Cardiac fibroblast (primary cell): Measurements from ENCODE around the gene HRK.

ENCODE experiments used
- DNase-seq, 2 donors: peaks; one replicate each; pipeline versions ENCODE4 v3.0.0 to v3.0.0-alpha.2; 2010; ENCODE audit warnings: low read depth in 2 of 2
- H3K4me3 ChIP-seq, 2 donors: replicated peaks in 1 of 2; 1 replicate in 1 of 2; 2 replicates in 1 of 2; pipeline ENCODE4 v1.5.1; 2011; ENCODE audit warnings: low read depth in 2 of 2, low read length in 2 of 2, mild to moderate bottlenecking in 2 of 2, moderate library complexity in 1 of 2
- CTCF ChIP-seq: IDR thresholded peaks from one replicate; pipeline ENCODE4 v1.5.1; 2011; ENCODE audit warnings: low read depth, mild to moderate bottlenecking, low read length, inconsistent platforms

Gene HRK

GRCh38 chr12:116916122-116916521 is 34.9 kb upstream of the HRK start:
- TF ChIP-seq CTCF, result no peak
- H3K4me3 ChIP-seq, result no peak overlapping the region
- DNase-seq, result peak; percentile 27 to 56

DNA sequence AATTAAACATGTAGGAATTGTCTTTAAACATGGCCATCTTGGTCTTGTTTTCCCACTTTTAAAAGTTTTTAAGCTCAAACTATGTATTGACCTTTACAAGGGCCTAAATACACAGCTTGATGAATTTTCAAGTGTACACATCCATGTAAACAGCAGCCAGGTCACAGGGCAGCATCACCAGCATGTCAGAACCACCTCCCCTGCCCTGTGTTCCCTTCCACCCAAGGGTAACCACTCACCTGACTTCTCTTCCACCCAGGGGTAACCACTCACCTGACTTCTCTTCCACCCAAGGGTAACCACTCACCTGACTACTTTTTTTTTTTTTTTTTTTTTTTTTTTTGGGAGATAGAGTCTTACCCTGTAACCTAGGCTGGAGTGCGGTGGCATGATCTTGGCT is 34.1 kb upstream of the HRK start:
- no peak for DNase-seq
- TF ChIP-seq CTCF, result no peak
- H3K4me3 ChIP-seq, result no peak overlapping the region

DNA sequence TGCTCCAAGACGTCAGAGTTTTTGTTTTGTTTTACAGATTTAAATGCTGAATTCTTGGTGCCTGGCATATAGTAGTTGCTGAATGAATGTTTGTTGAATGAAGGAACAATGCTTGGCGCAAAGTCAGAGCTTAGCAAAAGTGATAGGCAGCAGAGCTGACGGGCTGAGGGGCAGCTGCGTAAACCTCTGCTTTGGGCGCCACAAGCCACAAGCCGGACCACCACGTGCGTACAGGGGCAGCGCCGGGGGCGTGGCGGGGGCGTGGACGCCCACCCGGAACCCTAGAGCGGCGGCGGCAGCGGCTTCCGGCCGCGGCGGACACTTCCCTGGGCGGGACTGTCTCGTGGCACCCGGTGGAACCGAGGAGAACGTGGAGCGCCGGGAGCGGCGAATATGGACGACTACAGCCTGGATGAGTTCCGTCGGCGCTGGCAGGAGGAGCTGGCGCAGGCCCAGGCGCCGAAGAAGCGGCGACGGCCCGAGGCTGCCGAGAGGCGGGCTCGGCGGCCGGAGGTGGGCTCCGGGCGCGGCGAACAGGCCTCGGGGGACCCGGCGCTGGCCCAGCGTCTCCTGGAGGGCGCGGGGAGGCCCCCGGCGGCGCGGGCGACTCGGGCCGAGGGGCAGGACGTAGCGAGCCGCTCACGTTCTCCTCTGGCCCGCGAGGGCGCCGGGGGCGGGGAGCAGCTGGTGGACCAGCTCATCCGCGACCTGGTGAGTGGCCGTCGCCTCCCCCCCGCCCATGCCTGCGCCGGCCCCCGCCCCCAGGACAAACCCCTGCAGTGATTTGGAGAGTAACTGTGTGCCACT is 29.6 kb upstream of the HRK start, which contains the start of gene FBXW8:
Gene FBXW8 (plus strand): TSS at position 306 of the 807 bp plus-strand sequence. CDS start 88 bp downstream, at position 394.
- no peak for TF ChIP-seq CTCF
- peak; percentile 75 to 82 for DNase-seq
- H3K4me3 ChIP-seq, result peak within 1 kb of the TSS; percentile 61 to 72

- H3K4me3 ChIP-seq, result peak overlapping the region; percentile 61 to 72
- no peak for TF ChIP-seq CTCF
- no peak for DNase-seq
Observed at GRCh38 chr12:116910280-116910644, 29.0 kb upstream of the HRK start.

DNA sequence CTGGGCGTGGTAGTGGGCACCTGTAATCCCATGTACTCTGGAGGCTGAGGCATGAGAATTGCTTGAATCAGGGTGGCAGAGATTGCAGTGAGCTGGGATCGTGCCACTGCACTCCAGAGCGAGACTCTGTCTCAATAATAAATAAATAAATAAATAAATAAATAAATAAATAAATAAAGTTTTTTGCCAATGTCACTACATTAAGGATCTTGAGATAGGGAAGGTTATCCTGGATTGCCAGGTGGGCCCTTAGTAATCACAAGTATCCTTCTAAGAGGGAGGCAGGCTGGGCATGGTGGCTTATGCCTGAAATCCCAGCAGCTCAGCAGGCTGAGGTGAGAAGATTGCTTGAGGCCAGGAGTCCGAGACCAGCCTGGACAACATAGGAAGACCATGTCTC is 25.0 kb upstream of the HRK start:
- TF ChIP-seq CTCF, result no peak
- DNase-seq, result no peak
- no peak overlapping the region for H3K4me3 ChIP-seq

DNA sequence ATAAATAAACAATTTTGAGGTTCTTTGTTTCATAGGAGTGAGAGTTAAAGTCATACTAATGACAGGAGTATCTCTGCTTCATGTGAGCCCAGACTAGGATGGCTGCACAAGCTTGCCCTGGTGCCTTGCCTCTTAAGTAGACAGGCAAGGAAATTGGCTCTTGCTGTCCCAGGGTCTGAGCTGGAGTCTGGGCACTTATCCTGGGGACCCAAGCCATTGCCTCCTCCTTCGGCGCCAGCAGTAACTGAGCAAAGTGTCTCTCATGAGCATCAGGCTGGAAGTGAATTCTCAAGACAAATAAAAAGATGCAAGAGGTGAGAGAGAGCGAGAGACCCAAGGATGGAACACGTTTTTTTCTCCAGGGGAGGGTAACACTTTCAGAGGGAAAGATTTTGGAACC is 22.6 kb upstream of the HRK start:
- no peak for TF ChIP-seq CTCF
- no peak for DNase-seq
- H3K4me3 ChIP-seq, result no peak overlapping the region
